ENCODE measurements around the gene RDH5.

The RDH5 gene, protein sequence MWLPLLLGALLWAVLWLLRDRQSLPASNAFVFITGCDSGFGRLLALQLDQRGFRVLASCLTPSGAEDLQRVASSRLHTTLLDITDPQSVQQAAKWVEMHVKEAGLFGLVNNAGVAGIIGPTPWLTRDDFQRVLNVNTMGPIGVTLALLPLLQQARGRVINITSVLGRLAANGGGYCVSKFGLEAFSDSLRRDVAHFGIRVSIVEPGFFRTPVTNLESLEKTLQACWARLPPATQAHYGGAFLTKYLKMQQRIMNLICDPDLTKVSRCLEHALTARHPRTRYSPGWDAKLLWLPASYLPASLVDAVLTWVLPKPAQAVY

DNA sequence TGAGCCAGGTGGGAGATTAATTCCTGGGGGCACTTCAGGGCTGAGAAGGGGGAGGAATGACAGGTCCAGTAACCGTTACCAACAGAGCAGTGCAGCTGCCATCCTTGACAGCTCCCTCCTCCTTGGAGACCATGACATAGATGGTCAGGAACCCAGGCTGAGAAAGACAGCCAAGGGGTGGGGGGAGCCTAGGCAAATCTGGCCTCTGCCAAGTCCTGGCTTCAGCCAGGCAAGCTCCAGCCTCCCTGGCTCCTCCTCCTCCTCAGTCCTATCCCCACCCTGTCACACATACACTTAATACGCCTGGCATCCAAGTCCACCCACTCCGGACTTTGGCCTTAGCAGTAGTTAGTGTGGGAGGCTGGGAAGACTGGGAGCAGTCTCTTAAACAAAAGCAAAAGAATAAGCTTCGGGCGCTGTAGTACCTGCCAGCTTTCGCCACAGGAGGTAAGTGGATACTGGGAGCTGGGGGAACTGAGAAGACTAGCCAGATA, at the start of gene RDH5:
Gene RDH5 (plus strand): TSS at position 323 of the 494 bp plus-strand sequence. CDS start 792 bp downstream, outside the sequence.
- DNase-seq: no peak

DNA sequence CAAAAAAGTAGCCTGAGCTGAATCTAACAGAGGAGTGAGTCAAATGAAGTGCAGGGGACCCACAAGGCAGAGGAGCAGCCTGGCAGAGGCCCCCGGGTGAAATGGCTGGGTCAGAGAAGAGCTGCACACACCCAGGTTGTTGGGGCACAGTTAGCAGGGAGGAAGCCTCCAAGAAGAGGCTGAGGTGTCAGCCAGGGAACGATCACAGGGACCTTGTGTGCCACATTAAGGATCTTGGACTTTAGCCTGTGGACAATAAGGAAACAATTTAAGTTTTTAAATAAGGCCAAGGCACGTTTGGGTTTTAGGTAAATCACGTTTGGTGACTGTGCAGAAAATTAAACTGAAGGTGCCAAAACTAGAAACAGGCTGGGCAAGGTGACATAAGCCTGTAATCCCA, 48.4 kb upstream of the RDH5 start:
- no peak for DNase-seq

DNA sequence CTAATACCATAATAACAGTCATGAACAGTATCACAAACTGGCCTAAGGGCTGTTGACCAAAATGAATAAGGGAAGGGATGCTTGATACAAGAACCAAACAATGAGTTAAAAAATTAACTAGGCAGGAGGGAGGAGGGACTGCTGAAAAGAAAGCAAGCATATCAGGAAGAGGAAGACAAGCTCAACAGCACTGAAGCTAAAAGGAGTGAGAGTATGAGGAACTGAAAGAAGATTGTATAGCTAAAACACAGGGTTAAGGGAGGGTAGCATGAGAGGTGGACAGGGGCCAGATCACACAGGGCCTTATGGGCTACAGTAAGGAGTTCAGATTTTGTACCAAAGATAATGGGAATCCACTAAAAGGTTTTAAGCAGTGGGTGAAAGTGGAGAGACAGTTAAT, 46.6 kb upstream of the RDH5 start:
- no peak for DNase-seq

DNA sequence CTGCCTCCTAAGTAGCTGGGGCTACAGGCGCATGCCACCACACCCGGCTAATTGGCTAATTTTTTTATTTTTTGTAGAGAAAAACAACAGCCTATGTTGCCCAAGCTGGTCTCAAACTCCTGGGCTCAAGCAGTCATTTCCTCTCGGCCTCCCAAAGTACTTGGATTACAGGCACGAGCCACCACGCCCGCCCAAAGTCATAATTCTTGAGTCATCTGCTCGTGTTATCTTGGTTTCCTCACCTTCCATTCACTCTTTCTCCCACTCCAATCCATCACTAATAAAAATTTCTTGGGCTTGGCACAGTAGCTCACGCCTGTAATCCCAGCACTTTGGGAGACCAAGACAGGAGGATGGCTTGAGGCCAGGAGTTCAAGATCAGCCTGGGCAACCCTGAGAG, 44.5 kb upstream of the RDH5 start:
- no peak for DNase-seq

DNA sequence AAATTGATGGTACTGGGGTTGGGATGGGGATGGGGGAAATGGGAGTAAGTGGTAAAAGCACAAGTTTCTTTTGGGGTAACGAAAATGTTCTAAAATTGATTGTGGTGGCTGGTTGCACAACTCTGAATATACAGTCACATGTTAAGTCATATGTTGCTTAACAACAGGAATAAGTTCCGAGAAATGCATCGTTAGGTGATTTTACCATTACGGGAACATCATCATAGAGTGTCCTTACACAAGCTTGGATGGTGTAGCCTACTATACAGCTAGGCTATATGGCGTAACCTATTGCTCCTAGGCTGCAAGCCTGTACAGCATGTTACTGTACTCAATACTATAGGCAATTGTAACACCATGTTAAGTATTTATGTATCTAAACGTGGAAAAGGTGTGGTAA, 43.5 kb upstream of the RDH5 start:
- no peak for DNase-seq

DNA sequence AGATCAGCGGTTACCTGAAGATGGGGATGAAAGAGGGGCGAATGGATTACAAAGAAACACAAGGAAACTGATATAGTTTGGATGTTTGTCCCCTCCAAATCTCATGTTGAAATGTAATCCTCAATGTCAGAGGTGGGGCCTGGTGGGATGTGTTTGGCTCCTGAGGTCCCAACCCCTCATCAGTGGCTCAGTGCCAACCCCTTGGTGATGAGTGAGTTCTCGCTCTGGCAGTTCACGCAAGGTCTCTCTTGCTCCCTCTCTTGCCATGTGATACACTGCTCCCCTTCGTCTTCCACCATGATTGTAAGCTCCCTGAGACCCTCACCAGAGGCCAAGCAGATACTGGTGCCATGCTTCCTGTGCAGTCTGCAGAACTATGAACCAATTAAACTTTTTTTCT, 40.5 kb upstream of the RDH5 start:
- no peak for DNase-seq

DNA sequence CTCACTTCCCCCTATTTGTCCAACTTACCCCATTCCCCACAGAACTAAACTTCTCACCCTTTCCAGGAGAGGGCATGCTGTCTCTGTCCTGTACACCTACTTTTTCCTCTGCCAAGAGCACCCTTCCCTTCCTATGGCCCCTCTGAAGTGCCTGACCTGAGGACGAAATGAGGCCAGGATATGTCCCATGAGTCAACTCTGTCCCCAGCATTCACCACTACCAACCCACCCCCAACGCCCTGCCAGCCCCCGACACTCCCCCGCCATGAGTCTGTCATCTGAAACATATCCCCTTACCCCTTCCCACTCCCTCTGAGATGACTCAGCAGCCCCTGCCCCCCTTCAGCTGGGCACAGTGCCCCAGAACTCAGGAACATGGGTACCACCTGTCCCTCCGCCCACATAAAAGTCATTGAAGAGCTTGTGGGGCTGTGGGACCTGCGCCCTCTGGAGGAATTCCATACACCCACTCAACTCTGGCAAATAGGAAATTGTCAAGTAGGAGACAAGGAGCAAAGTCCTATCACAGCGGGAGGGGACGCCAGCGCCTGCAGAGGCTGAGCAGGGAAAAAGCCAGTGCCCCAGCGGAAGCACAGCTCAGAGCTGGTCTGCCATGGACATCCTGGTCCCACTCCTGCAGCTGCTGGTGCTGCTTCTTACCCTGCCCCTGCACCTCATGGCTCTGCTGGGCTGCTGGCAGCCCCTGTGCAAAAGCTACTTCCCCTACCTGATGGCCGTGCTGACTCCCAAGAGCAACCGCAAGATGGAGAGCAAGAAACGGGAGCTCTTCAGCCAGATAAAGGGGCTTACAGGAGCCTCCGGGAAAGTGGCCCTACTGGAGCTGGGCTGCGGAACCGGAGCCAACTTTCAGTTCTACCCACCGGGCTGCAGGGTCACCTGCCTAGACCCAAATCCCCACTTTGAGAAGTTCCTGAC, 38.8 kb upstream of the RDH5 start:
- DNase-seq: no peak

DNA sequence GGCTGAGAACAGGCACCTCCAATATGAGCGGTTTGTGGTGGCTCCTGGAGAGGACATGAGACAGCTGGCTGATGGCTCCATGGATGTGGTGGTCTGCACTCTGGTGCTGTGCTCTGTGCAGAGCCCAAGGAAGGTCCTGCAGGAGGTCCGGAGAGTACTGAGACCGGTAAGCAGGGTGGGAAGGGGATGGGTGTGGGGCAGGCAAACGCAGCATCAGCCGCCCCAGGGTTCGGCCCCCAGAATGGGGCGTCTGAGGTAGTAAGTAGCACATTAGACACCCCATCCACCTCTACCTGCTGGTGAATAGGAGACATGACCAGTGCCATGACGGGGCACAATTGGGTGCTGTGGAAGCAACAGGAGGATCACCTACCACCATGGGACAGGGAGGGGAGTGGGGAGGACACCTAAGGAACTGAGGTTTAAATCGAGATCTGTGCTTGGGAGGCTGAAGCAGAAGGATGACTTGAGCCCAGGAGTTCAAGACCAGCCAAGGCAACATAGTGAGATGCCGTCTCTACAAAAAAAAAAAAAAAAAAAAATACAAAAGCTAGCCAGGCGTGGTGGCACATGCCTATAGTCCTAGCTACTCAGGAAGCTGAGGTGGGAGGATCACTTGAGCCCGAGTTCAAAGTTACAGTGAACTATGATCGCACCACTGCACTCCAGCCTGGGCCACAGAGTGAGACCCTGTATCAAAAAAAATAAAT, 38.0 kb upstream of the RDH5 start:
- DNase-seq: no peak

DNA sequence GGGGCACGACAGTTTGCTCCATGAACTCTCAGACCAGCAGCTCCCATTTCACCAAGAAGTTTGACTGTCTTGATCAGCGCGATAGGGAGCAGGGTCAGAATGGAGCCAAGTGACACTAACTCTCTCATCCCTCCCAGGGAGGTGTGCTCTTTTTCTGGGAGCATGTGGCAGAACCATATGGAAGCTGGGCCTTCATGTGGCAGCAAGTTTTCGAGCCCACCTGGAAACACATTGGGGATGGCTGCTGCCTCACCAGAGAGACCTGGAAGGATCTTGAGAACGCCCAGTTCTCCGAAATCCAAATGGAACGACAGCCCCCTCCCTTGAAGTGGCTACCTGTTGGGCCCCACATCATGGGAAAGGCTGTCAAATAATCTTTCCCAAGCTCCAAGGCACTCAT, 36.5 kb upstream of the RDH5 start:
- DNase-seq: no peak

DNA sequence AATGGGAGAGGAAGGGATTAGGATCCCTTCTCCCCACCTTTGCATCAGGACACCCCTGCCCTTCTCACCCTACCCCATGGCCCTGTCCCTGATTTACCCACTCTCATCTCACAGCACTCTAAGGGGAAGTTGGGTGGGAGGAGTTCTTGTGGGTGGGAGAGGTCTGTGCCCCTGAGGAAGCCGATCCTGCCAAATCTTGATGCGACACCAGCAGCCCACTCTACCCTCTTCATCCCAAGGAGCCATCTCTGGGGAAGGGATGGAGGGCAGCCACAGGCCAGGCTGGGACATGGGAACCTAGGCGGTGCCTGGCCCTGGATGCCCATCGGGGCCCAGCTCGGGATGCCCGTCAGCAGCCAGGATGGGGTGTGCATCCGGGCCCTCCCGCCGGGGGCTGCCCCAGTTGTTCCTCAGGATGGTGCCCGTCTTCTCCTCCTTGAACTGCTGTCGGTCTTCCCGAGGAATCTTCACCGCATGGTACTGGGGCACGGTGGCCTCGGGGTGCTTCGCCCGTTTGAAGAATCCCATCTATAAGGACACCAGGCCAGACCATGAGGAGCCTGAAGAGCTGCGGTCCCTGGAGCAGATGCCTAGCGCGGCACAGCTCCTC, 35.3 kb upstream of the RDH5 start:
- no peak for DNase-seq

DNA sequence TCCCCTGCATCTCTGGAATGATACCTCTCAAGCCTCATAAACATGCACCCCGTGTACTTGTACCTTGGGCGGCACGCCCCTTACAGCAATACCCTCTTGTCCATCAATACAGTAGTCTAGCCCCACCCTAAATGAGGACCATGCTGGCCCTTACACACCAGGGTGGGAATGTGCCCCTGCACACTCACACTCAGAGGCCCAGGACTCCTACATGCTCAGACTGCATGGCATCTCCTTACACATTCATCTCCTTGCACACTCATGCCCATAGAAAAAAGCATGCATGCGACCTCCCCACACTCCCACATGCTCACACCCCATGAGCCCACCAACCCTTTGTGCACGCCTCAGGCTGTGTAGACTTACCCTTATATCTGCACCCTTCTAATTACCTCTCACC, 34.5 kb upstream of the RDH5 start:
- no peak for DNase-seq

DNA sequence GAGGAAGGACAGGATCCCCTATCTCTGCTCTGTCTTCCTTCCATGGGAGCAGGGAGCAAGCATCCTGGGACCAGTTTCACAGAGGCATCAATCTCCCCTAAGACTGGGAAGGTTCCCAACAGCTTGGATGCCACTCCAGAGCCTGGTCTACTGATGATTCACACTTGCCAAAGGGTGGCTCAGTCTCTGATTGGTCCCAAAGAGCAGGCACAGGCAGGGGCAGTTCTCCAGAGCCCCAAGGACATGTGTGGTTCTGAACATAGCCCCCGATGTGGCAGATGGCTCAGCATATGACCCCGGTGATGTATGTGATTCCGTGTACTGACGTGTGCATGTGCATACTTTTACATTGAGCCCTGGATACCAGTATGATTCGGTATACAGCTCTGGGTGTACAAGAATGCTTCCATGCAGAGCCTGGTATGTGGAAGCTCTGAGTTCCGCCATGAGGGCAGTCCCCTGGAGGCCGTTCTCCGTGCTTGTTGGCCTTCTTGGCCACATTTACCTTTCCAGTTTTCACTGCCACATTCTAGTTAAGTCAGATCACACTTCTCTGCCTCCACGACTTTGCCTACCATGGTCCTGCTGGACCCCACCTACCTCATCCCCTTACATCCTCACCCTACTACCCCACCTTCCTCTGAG, 33.7 kb upstream of the RDH5 start:
- DNase-seq: no peak

DNA sequence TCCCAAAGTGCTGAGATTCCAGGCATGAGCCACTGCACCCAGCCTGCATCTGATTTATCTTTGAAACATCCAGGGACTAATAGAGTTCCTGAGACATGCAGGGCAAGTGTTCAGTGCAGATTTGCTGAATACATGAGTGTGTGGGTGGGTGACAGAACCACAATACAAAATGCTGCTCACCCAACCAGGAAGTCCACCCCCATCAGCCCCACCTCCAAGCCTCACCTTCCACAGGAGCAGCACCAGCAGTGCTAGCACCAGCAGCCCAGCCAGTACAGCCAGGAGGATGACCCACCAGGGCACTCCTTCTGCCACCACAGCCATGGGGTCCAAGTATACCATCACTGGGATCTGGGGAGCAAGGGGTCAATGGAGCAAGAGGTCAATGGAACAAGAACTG, 32.4 kb upstream of the RDH5 start:
- DNase-seq: peak in 1 of 2 donors; percentile 18

DNA sequence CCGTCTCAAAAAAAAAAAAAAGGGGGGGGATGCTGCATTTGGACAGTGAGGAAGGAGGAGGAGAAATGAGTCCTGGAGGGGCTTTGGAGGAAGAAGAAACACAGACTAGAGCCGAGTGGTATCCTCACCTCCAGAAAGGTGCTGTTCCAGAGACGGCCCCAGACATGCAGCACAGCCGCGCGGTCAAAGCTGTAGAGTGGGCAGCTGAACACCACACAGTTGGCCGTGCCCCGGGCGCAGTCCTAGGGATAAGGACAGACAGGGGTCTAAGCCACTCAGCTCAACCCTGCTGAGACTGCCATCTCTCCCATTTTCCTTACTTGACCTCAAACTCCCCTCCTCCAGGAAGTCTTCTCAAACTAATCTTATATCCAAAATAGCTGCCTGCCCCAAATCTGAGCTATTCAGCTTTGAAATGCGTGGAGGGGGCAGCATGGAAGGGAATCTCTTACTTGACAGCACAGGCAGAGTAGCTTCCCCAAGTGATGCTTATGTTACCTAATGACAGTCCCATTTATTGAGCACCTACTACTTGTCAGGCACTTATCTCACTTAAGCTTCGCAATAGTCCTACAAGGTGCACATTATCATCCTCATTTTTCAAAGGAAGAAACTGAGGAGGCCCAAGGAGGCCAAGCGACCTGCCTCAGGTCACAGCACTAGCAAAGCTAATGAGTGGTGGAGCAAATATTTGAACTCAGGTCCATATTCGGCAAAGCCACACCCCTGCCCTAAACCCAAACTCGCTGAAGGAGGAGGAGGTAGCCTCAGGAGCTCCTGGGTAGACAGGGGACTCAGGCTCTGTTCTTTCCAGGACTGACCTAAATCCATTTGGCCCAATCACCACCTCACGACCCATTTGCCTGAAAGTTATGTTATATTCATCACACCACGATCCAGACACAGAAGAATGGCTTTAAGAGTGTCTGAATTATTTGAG, 31.2 kb upstream of the RDH5 start:
- no peak for DNase-seq

DNA sequence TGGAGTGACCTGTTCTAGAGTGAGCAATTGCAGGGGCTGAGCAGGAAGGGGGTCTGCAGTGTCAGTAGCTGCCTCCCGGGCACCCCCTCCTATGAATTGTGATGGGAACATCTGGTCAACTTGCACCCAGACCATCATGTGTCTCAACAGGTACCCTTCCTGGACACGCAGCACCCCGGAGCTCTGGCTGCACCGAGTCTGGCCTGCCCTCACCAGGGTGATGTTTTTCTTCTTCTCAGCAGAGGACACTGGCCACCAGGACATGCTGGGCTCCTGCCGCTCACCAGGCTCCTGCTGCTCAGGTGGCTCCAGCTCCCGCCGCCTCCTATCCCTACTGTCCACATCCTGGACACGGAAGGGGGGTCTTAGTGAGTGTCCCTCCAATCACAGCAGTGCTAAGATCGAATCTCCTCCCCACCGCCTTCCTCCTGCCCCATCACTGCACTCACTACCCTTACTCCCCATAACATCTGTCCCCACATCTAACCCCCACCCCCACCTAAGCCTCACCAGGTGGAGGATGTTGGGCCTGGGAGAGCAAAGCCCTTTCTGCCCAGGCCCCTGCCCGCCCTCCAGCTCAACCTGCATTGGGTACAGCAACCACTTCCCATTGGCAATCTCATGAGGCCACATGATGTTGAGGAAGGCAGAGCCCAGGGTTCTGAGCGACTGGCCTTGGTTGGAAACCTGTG, 27.4 kb upstream of the RDH5 start:
- no peak for DNase-seq

DNA sequence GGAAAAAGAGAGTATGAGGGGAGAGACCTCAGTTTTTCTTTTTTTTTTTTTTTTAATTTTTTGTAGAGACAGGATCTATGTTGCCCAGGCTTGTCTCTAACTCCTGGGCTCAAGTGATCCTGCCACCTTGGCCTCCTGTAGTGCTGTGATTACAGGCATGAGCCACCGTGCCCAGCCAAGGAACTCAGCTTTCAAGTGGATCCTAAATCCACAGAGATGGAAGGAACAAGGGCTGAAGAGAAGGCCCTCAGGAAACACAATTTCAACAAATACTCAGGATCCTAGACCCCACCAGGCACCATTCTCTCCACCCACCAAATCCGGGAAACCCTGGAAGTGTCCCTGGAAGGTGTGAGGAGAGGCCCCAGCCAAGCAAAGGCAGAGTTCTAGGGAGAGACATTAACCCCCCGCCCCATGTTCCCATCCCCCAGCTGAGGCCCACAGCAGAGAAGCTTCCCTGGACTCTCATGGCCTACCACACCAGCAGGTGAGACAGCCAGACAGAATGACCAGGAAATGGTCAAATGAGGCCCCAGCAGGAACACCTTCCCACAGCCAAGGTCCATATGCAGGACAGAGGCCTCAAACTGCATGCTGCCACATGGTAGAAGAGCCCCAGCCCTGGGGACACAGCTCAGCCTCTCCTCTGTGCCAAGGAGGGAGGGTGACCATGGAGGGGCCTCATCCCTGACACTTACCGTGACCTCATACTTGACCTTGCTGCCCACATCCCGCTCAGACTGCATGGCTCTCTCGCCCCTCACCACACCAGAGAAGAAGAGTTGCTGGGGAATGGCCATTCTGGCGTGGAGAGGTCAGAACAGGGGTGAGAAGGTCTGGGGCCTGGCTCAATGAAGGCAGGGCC, 26.6 kb upstream of the RDH5 start:
- DNase-seq: no peak

DNA sequence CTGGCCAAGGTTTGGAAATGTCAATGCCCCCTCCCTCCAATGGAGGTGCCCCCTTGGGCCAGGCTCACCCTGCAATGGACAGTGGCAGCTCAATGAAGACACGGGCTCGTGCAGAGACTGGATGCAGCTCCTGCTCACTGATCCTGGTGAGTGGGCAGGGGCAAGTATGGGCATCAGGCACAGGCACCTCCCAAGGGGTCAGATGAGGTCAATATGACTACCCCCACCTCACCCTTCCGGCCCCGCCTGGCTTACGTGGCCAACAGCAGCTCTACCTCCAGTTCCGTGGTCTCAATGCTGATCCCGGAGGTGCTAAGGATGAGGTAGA, 26.0 kb upstream of the RDH5 start:
- no peak for DNase-seq

DNA sequence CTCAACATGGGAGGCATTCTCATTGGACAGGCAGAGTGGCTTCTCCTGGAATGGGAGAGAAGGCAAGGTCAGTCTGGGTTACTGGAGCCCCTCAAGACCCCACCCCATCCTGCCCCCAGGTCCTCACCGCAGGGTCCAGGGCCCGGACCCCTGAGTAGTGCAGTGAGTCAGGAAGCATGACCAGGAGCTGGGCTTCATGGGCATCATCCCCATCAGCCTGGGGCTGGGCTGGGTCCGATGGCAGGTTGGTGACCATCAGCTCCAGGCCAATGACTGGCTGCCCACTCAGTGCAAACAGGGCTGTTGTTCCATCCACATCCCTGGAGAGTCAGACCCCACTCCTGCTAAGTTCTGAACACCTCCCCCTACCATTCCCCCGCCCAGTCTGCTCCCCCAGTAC, 25.5 kb upstream of the RDH5 start:
- DNase-seq: no peak

DNA sequence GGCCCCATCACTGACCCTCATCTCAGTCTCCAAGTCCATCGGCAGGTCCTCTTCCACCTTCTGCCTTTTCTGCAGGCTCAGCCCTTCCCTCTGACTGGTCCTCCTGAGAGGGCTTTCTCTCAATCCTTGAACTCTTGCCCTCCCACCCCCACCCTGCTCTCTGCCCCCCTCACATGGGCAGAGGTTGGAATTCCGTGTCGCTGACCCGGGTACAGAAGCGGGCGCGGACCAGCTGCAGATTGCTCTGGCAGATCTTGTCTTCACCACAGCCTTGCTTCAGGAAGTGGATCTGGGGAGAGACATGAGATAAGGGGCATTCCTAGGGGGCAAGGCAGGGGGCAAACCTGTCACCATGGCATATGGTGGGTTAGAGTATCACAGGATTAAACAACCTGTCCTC, 24.8 kb upstream of the RDH5 start:
- DNase-seq: no peak

DNA sequence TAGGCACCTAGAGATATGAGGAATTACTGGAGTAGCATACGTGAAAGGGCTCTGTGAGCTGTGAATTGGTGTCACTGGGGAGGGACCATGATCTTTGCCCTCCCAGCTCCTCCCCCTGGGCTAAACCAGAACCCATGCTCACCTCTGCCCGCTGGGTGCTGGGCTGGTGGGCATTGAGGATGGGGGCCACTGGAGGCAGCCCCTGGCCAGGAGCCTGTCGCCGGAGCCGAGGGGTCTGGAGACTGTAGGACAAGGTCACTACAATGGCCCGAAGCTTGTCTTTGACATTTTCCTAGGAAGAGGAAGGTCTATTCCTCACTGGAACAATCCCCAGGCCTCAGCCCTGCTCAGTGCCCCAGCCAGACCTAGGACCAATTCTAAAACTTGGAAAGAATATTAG, 24.1 kb upstream of the RDH5 start:
- DNase-seq: no peak

All from stimulated activated CD4-positive, alpha-beta T cell treated with anti-CD3 and anti-CD28 coated beads, Interleukin-2, amount 100 ng/mL, for 48 hours (primary cell).